Neural progenitor cell (in vitro differentiated cells): Measurements from ENCODE around the gene GPR68. TPM values are rescaled to one million over a fixed set of nuclear protein-coding genes. Genes with fewer than 3 reads are reported as not detected.

ENCODE experiments used
- DNase-seq: peaks from one replicate; pipeline ENCODE4 v3.0.0-alpha.2; 2016; ENCODE audit warnings: low spot score
- H2AFZ ChIP-seq: fragments of 200-600 bp; sonication (generic); replicated peaks from 2 replicates; pipeline ENCODE4 v1.6.1; 2016; ENCODE audit warnings: antibody characterized with exemption
- H3F3A ChIP-seq: fragments of 200-600 bp; sonication (generic); 2 replicates; pipeline ENCODE4 v1.6.1; 2016; ENCODE audit warnings: antibody characterized with exemption, low read depth
- H3K27ac ChIP-seq: fragments of 200-600 bp; sonication (generic); 2 replicates; pipeline ENCODE4 v1.5.1; 2016; ENCODE audit warnings: mild to moderate bottlenecking
- H3K27me3 ChIP-seq: fragments of 200-600 bp; sonication (generic); 2 replicates; pipeline ENCODE4 v1.6.1; 2016; ENCODE audit warnings: mild to moderate bottlenecking, moderate library complexity
- H3K36me3 ChIP-seq: fragments of 200-600 bp; sonication (generic); 2 replicates; pipeline ENCODE4 v1.5.1; 2016
- H3K4me1 ChIP-seq: fragments of 200-600 bp; sonication (generic); 2 replicates; pipeline ENCODE4 v1.6.1; 2016; ENCODE audit warnings: mixed run types
- H3K4me2 ChIP-seq: fragments of 200-600 bp; sonication (generic); 2 replicates; pipeline ENCODE4 v1.6.1; 2016
- H3K4me3 ChIP-seq: fragments of 200-600 bp; sonication (generic); 2 replicates; pipeline ENCODE4 v1.5.1; 2016
- H3K79me2 ChIP-seq: fragments of 200-600 bp; sonication (generic); 2 replicates; pipeline ENCODE4 v1.6.1; 2016; ENCODE audit warnings: low read depth
- H3K9ac ChIP-seq: fragments of 200-600 bp; sonication (generic); 2 replicates; pipeline ENCODE4 v1.6.1; 2016
- H3K9me3 ChIP-seq: fragments of 200-600 bp; sonication (generic); 2 replicates; pipeline ENCODE4 v1.5.1; 2016; ENCODE audit warnings: low read depth
- H4K20me1 ChIP-seq: fragments of 200-600 bp; sonication (generic); 2 replicates; pipeline ENCODE4 v1.6.1; 2016; ENCODE audit warnings: low read depth
- H3K27ac Mint-ChIP-seq: 3 replicates; pipeline ENCODE4 v1.8.0; 2021; ENCODE audit warnings: mixed read lengths
- H3K27me3 Mint-ChIP-seq: 2 replicates; pipeline ENCODE4 v1.8.0; 2022; ENCODE audit warnings: low read depth, mild to moderate bottlenecking, inconsistent platforms, moderate library complexity, mixed read lengths; ENCODE audit not compliant: insufficient read depth
- H3K36me3 Mint-ChIP-seq: 3 replicates; pipeline ENCODE4 v1.8.0; 2021; ENCODE audit warnings: mixed read lengths
- H3K4me1 Mint-ChIP-seq: 3 replicates; pipeline ENCODE4 v1.8.0; 2021; ENCODE audit warnings: mixed read lengths
- H3K4me3 Mint-ChIP-seq: 3 replicates; pipeline ENCODE4 v1.8.0; 2021; ENCODE audit warnings: mild to moderate bottlenecking, moderate library complexity, mixed read lengths
- H3K9me3 Mint-ChIP-seq: 3 replicates; pipeline ENCODE4 v1.8.0; 2020; ENCODE audit warnings: mixed read lengths
- EZH2 ChIP-seq: fragments of 200-600 bp; sonication (generic); IDR thresholded peaks from 2 replicates; pipeline ENCODE4 v1.6.1; 2017; ENCODE audit warnings: antibody characterized with exemption, mild to moderate bottlenecking, moderate library complexity
- EZH2phosphoT487 ChIP-seq: fragments of 200-600 bp; sonication (generic); IDR thresholded peaks from 2 replicates; pipeline ENCODE4 v1.6.1; 2017; ENCODE audit warnings: antibody characterized with exemption
- total RNA-seq: library from RNA; depleted of rRNA; stranded (reverse); fragments of >200 nt; gene quantifications from 2 replicates; pipeline ENCODE4 v1.2.3, GENCODE V29; 2015; ENCODE audit warnings: low replicate concordance
- TF ChIP-seq, protein P1 (sequence below): fragments of 200-600 bp; sonication (generic); IDR thresholded peaks from 2 replicates; pipeline ENCODE4 v1.5.1; 2017; ENCODE audit warnings: antibody characterized with exemption, mild to moderate bottlenecking

The GPR68 gene
- total RNA-seq, 1 donor from 2014 or later = not detected

- no peak for DNase-seq
- Mint-ChIP-seq H3K27me3 (peaks cover 3% of the 10 kb centered on the region), H3K36me3 (peaks cover 15% of the 10 kb centered on the region), H3K9me3 (no peaks in the 10 kb centered on the region), H3K4me1 (peaks cover 5% of the 10 kb centered on the region), H3K27ac (no peak overlapping the region), H3K4me3 (peak overlapping the region; percentile 50)
- Histone ChIP-seq H3K9me3 (no peaks in the 10 kb centered on the region), H2AFZ (no peak overlapping the region), H3K36me3 (no peaks in the 10 kb centered on the region), H4K20me1 (no peaks in the 10 kb centered on the region), H3K4me3 (no peak overlapping the region), H3K4me1 (no peaks in the 10 kb centered on the region), H3K79me2 (no peaks in the 10 kb centered on the region), H3K27ac (no peak overlapping the region), H3K4me2 (no peak overlapping the region), H3K9ac (no peak overlapping the region), H3F3A (no peaks in the 10 kb centered on the region), H3K27me3 (no peaks in the 10 kb centered on the region)
- no peak for TF ChIP-seq EZH2phosphoT487
- TF ChIP-seq EZH2 = no peak
- TF ChIP-seq, protein P1, sequence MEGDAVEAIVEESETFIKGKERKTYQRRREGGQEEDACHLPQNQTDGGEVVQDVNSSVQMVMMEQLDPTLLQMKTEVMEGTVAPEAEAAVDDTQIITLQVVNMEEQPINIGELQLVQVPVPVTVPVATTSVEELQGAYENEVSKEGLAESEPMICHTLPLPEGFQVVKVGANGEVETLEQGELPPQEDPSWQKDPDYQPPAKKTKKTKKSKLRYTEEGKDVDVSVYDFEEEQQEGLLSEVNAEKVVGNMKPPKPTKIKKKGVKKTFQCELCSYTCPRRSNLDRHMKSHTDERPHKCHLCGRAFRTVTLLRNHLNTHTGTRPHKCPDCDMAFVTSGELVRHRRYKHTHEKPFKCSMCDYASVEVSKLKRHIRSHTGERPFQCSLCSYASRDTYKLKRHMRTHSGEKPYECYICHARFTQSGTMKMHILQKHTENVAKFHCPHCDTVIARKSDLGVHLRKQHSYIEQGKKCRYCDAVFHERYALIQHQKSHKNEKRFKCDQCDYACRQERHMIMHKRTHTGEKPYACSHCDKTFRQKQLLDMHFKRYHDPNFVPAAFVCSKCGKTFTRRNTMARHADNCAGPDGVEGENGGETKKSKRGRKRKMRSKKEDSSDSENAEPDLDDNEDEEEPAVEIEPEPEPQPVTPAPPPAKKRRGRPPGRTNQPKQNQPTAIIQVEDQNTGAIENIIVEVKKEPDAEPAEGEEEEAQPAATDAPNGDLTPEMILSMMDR = no peak
Measured at GRCh38 chr14:91220581-91221000, 23.9 kb downstream of the GPR68 start.

- Histone ChIP-seq H3K79me2 (no peaks in the 10 kb centered on the region), H3K4me3 (no peak overlapping the region), H3K36me3 (no peaks in the 10 kb centered on the region), H3K4me2 (no peak overlapping the region), H3F3A (no peaks in the 10 kb centered on the region), H3K9ac (no peak overlapping the region), H3K4me1 (no peaks in the 10 kb centered on the region), H4K20me1 (no peaks in the 10 kb centered on the region), H3K9me3 (no peaks in the 10 kb centered on the region), H3K27me3 (no peaks in the 10 kb centered on the region), H2AFZ (no peak overlapping the region), H3K27ac (no peak overlapping the region)
- H3K4me1 Mint-ChIP-seq = peaks cover 5% of the 10 kb centered on the region
- no peak for DNase-seq
- no peak overlapping the region for H3K27ac Mint-ChIP-seq
- peaks cover 3% of the 10 kb centered on the region for H3K27me3 Mint-ChIP-seq
- H3K36me3 Mint-ChIP-seq = peaks cover 12% of the 10 kb centered on the region
- no peak for TF ChIP-seq EZH2phosphoT487
- TF ChIP-seq, protein P1 = no peak
- no peak for TF ChIP-seq EZH2
- no peaks in the 10 kb centered on the region for H3K9me3 Mint-ChIP-seq
- no peak overlapping the region for H3K4me3 Mint-ChIP-seq
Measured at GRCh38 chr14:91219517-91220389, 24.8 kb downstream of the GPR68 start.

DNA sequence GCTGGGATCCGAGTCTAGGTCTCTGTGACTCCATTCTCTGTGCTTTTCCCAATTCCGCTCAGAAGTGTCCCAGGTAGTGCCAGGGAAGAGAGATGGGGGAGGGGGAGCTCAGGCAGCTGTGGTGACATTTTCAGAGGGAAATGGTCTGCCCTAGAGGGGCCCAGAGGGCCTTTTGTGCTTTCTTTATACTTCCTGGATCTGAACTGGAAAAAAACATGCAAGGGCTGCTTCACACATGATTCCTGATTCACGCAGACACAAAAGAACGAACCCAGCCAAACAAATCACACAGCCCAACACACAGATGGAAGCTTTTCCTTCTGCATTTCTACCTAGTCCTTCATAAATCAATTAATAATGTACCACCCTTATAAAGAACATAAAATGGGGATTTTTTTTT is 26.5 kb downstream of the GPR68 start:
- Histone ChIP-seq H3K9me3 (no peaks in the 10 kb centered on the region), H3K4me3 (no peak overlapping the region), H3K4me2 (no peak overlapping the region), H3K27me3 (no peaks in the 10 kb centered on the region), H4K20me1 (no peaks in the 10 kb centered on the region), H3K4me1 (no peaks in the 10 kb centered on the region), H3K9ac (no peak overlapping the region), H3K27ac (no peak overlapping the region), H3F3A (no peaks in the 10 kb centered on the region), H3K36me3 (no peaks in the 10 kb centered on the region), H2AFZ (no peak overlapping the region), H3K79me2 (no peaks in the 10 kb centered on the region)
- Mint-ChIP-seq H3K27ac (peak overlapping the region; percentile 6), H3K9me3 (no peaks in the 10 kb centered on the region), H3K4me1 (peaks cover 5% of the 10 kb centered on the region), H3K4me3 (no peak overlapping the region), H3K27me3 (peaks cover 7% of the 10 kb centered on the region), H3K36me3 (peaks cover 19% of the 10 kb centered on the region)
- DNase-seq = no peak
- TF ChIP-seq, protein P1 = no peak
- no peak for TF ChIP-seq EZH2
- TF ChIP-seq EZH2phosphoT487 = no peak
